ENCODE data around the gene NIN. TPM values are rescaled to one million over a fixed set of nuclear protein-coding genes. Genes with fewer than 3 reads are reported as not detected.

NIN gene
- total and polyA plus RNA-seq, 2 of the 4 experiments (the other 2 are of a cell fraction) = 15.2 to 98.4 TPM

GRCh38 chr14:50808053-50808452 is 22.9 kb downstream of the NIN start:
- no peaks in the 10 kb centered on the region for H3K27me3 ChIP-seq (ENCODE audit: control insufficient read depth, insufficient read depth, low read length)
- no peaks in the 10 kb centered on the region for H3K9me3 ChIP-seq (ENCODE audit: control insufficient read depth, insufficient read depth, low read length)
- no peak overlapping the region for H2AK5ac ChIP-seq (ENCODE audit: low read depth, low read length)
- CTCF ChIA-PET = no interaction called here
- H3K9ac ChIP-seq (ENCODE audit: low read depth, low read length) = no peak overlapping the region
- no TSS peak for BruUV-seq (replicated peaks)
- no peak overlapping the region for H4K91ac ChIP-seq (ENCODE audit: insufficient read depth, low read depth, low read length)
- H3K79me1 ChIP-seq (ENCODE audit: low read depth in 1 of 2, low read length in 2 of 2) = peaks cover 34 to 42% of the 10 kb centered on the region in 2 experiments
- H4K20me1 ChIP-seq (ENCODE audit: insufficient read depth, low read length) = no peaks in the 10 kb centered on the region
- no peak for TF ChIP-seq CHD1 (IDR thresholded peaks at IDR 0.05; ENCODE audit: low read depth, low read length)
- TF ChIP-seq USF2 (IDR thresholded peaks at IDR 0.05; ENCODE audit: low read depth, low read length) = no peak
- TF ChIP-seq, protein P1, sequence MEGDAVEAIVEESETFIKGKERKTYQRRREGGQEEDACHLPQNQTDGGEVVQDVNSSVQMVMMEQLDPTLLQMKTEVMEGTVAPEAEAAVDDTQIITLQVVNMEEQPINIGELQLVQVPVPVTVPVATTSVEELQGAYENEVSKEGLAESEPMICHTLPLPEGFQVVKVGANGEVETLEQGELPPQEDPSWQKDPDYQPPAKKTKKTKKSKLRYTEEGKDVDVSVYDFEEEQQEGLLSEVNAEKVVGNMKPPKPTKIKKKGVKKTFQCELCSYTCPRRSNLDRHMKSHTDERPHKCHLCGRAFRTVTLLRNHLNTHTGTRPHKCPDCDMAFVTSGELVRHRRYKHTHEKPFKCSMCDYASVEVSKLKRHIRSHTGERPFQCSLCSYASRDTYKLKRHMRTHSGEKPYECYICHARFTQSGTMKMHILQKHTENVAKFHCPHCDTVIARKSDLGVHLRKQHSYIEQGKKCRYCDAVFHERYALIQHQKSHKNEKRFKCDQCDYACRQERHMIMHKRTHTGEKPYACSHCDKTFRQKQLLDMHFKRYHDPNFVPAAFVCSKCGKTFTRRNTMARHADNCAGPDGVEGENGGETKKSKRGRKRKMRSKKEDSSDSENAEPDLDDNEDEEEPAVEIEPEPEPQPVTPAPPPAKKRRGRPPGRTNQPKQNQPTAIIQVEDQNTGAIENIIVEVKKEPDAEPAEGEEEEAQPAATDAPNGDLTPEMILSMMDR (conservative IDR thresholded peaks at IDR 0.05; ENCODE audit: low read depth, low read length) = no peak
- no peak for TF ChIP-seq POLR2A (IDR thresholded peaks at IDR 0.05; ENCODE audit: low read depth, low read length)
- TF ChIP-seq FOS (IDR thresholded peaks at IDR 0.05; ENCODE audit: low read depth, low read length) = no peak
- no peak for TF ChIP-seq RFX5 (IDR thresholded peaks at IDR 0.05; ENCODE audit: low read depth, low read length)
- no peak for TF ChIP-seq RAD21 (IDR thresholded peaks at IDR 0.05; ENCODE audit: low read length)
- no peak for TF ChIP-seq MAFK (IDR thresholded peaks at IDR 0.05; ENCODE audit: low read depth, low read length)
- TF ChIP-seq MAZ (IDR thresholded peaks at IDR 0.05; ENCODE audit: borderline replicate concordance, low read depth, low read length) = no peak
- TF ChIP-seq MXI1 (IDR thresholded peaks at IDR 0.05; ENCODE audit: borderline replicate concordance, low read depth, low read length) = no peak
- TF ChIP-seq, protein P2, sequence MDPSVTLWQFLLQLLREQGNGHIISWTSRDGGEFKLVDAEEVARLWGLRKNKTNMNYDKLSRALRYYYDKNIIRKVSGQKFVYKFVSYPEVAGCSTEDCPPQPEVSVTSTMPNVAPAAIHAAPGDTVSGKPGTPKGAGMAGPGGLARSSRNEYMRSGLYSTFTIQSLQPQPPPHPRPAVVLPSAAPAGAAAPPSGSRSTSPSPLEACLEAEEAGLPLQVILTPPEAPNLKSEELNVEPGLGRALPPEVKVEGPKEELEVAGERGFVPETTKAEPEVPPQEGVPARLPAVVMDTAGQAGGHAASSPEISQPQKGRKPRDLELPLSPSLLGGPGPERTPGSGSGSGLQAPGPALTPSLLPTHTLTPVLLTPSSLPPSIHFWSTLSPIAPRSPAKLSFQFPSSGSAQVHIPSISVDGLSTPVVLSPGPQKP (IDR thresholded peaks at IDR 0.05; ENCODE audit: borderline replicate concordance, low read depth, low read length) = no peak
- TF ChIP-seq CEBPB (IDR thresholded peaks at IDR 0.05; ENCODE audit: low read depth, low read length) = no peak
- no peak for TF ChIP-seq BHLHE40 (IDR thresholded peaks at IDR 0.05; ENCODE audit: low read depth, low read length)
- H3K18ac ChIP-seq (ENCODE audit: low read depth, low read length) = no peak overlapping the region
- H3K56ac ChIP-seq (ENCODE audit: extremely low read depth, insufficient read depth, low read length) = no peak overlapping the region
- peaks cover 6% of the 10 kb centered on the region; the same call in 1 of the 2 replicates for H3K4me1 ChIP-seq (ENCODE audit: control insufficient read depth, insufficient read depth, low read length)
- in situ Hi-C loops (cut with MboI; ENCODE audit: low sequenced_read_pairs) = no loop called here
- H3K4me3 ChIP-seq (ENCODE audit: insufficient read depth, low read depth, low read length) = no peak overlapping the region
- no peak overlapping the region for H3K4ac ChIP-seq (ENCODE audit: low read depth, low read length)
- ATAC-seq (ENCODE audit: low read depth) (no peak), DNase-seq (no peak)
- no peak overlapping the region for H2BK5ac ChIP-seq (ENCODE audit: low read depth, low read length, poor library complexity, severe bottlenecking)
- H3K27ac ChIP-seq (ENCODE audit: insufficient read depth, low read length) = no peak overlapping the region
- no peak overlapping the region for H3K4me2 ChIP-seq (ENCODE audit: low read depth, low read length)
- H3K9me1 ChIP-seq (ENCODE audit: insufficient read depth, low read length) = peaks cover 8% of the 10 kb centered on the region
- H2AFZ ChIP-seq (replicated peaks; ENCODE audit: low read length, poor library complexity) = no peak overlapping the region
- H3K14ac ChIP-seq (replicated peaks; ENCODE audit: low read depth, low read length) = no peak overlapping the region
- WGBS, 2 experiments (ENCODE audit: extremely low coverage in 2 of 2, insufficient read length in 1 of 2) = 100% methylated on average over 3 of the region's 5 CpGs; no CpG with 5 or more reads in 1 of the 2 experiments
- dilution Hi-C loops (cut with HindIII; ENCODE audit: low sequenced_read_pairs, unreplicated experiment) = no loop called here
- POLR2A ChIA-PET (ENCODE audit: unreplicated experiment) = no interaction called here
- H2AK9ac ChIP-seq (replicated peaks; ENCODE audit: low read depth, low read length, poor library complexity) = no peak overlapping the region
- no peak overlapping the region for H3K23ac ChIP-seq (ENCODE audit: low read depth, low read length)
- no peak overlapping the region for H2BK20ac ChIP-seq (ENCODE audit: low read depth, low read length)
- H3K36me3 ChIP-seq (ENCODE audit: control insufficient read depth, insufficient read depth, low read length) = peaks cover 7% of the 10 kb centered on the region
- H2BK15ac ChIP-seq (ENCODE audit: low read depth, low read length) = no peak overlapping the region
- intact Hi-C loops (cut with micrococcal nuclease) = no loop called here
- no peak overlapping the region for H2BK120ac ChIP-seq (ENCODE audit: low read depth, low read length)
- no peak overlapping the region for H4K8ac ChIP-seq (ENCODE audit: low read depth in 2 of 2, low read length in 2 of 2)
- no peak overlapping the region for H4K5ac ChIP-seq (ENCODE audit: low read depth, low read length)
